ENCODE measurements around the gene CHST8. TPM values are rescaled to one million over a fixed set of nuclear protein-coding genes. Genes with fewer than 3 reads are reported as not detected.

The CHST8 gene
- total RNA-seq, 2 donors from 2014 or later, result 0.43 TPM; not detected in 1

GRCh38 chr19:33685541-33685940 is 63.8 kb downstream of the CHST8 start:
- no peak for DNase-seq (ENCODE audit: low spot score)
- H3K36me3 ChIP-seq, result no peaks in the 10 kb centered on the region
- no peak overlapping the region for H3K27ac ChIP-seq
- H3K27me3 ChIP-seq, result no peaks in the 10 kb centered on the region
- no peaks in the 10 kb centered on the region for H3K9me3 ChIP-seq
- no peak for TF ChIP-seq CTCF (IDR thresholded peaks at IDR 0.05)
- no peaks in the 10 kb centered on the region for H3K4me1 ChIP-seq
- no peak overlapping the region for H3K4me3 ChIP-seq

- Histone ChIP-seq H3K4me1 (no peaks in the 10 kb centered on the region), H3K36me3 (no peaks in the 10 kb centered on the region), H3K9me3 (no peaks in the 10 kb centered on the region), H3K27ac (no peak overlapping the region), H3K4me3 (no peak overlapping the region), H3K27me3 (no peaks in the 10 kb centered on the region)
- TF ChIP-seq CTCF (IDR thresholded peaks at IDR 0.05), result no peak
- DNase-seq (ENCODE audit: low spot score), result no peak
Observed at GRCh38 chr19:33686262-33686661, 64.5 kb downstream of the CHST8 start.

- Histone ChIP-seq H3K27ac (no peak overlapping the region), H3K9me3 (no peaks in the 10 kb centered on the region), H3K4me3 (no peak overlapping the region), H3K4me1 (no peaks in the 10 kb centered on the region), H3K27me3 (no peaks in the 10 kb centered on the region), H3K36me3 (no peaks in the 10 kb centered on the region)
- TF ChIP-seq CTCF (IDR thresholded peaks at IDR 0.05), result no peak
- DNase-seq (ENCODE audit: low spot score), result no peak
Observed at GRCh38 chr19:33686687-33687480, 65.1 kb downstream of the CHST8 start.

- Histone ChIP-seq H3K27ac (no peak overlapping the region), H3K4me1 (no peaks in the 10 kb centered on the region), H3K36me3 (no peaks in the 10 kb centered on the region), H3K27me3 (no peaks in the 10 kb centered on the region), H3K9me3 (no peaks in the 10 kb centered on the region), H3K4me3 (no peak overlapping the region)
- no peak for TF ChIP-seq CTCF (IDR thresholded peaks at IDR 0.05)
- DNase-seq (ENCODE audit: low spot score), result no peak
Observed at GRCh38 chr19:33687481-33688170, 65.9 kb downstream of the CHST8 start.

GRCh38 chr19:33688171-33688992 is 66.6 kb downstream of the CHST8 start:
- Histone ChIP-seq H3K4me3 (no peak overlapping the region), H3K27ac (no peak overlapping the region), H3K4me1 (no peaks in the 10 kb centered on the region), H3K9me3 (no peaks in the 10 kb centered on the region), H3K36me3 (no peaks in the 10 kb centered on the region), H3K27me3 (no peaks in the 10 kb centered on the region)
- DNase-seq (ENCODE audit: low spot score), result no peak
- no peak for TF ChIP-seq CTCF (IDR thresholded peaks at IDR 0.05)
